ENCODE measurements around the gene ANXA8. TPM values are rescaled to one million over a fixed set of nuclear protein-coding genes. Genes with fewer than 3 reads are reported as not detected.
"Not testable (repeated sequence)": the region's sequence is repeated elsewhere in the genome, so short reads cannot be mapped to it uniquely, and the experiment has no call there.

Gene ANXA8
- not detected in 2 replicates for polyA plus RNA-seq (2014; cell fraction: cytosol; rRNA removed)
- not detected in 2 replicates for polyA plus RNA-seq (2014; cell fraction: nucleus; rRNA removed)

- DNase-seq (ENCODE audit: low spot score): not testable (repeated sequence)
Observed at GRCh38 chr10:47483923-47484322, at the start of gene ANXA8. ANXA8 (minus strand) TSS chr10:47484115; CDS start chr10:47483933, 182 bp downstream.

- DNase-seq (ENCODE audit: low spot score): not testable (repeated sequence)
Observed at GRCh38 chr10:47523475-47523874, 39.6 kb upstream of the ANXA8 start, which contains the start of gene AGAP9. AGAP9 (minus strand) TSS chr10:47523638; CDS start chr10:47523526, 112 bp downstream.

GRCh38 chr10:47502313-47502712, 18.4 kb upstream of the ANXA8 start:
- DNase-seq (ENCODE audit: low spot score): not testable (repeated sequence)

GRCh38 chr10:47494226-47494625, 10.3 kb upstream of the ANXA8 start:
- not testable (repeated sequence) for DNase-seq (ENCODE audit: low spot score)

GRCh38 chr10:47491600-47491999, 7.7 kb upstream of the ANXA8 start, which contains the start of gene FAM25G:
FAM25G (minus strand) TSS chr10:47491700; CDS start chr10:47491674, 26 bp downstream.
- not testable (repeated sequence) for DNase-seq (ENCODE audit: low spot score)

- not testable (repeated sequence) for DNase-seq (ENCODE audit: low spot score)
Observed at GRCh38 chr10:47489630-47490029, 5.7 kb upstream of the ANXA8 start.

- DNase-seq (ENCODE audit: low spot score): not testable (repeated sequence)
Observed at GRCh38 chr10:47485943-47486342, 2.0 kb upstream of the ANXA8 start.

GRCh38 chr10:47484786-47485185, 871 bp upstream of the ANXA8 start:
- DNase-seq (ENCODE audit: low spot score): not testable (repeated sequence)

- not testable (repeated sequence) for DNase-seq (ENCODE audit: low spot score)
Observed at GRCh38 chr10:47482367-47482766, 1.5 kb downstream of the ANXA8 start.

- not testable (repeated sequence) for DNase-seq (ENCODE audit: low spot score)
Observed at GRCh38 chr10:47481768-47482181, 2.1 kb downstream of the ANXA8 start.

GRCh38 chr10:47481182-47481766, 2.6 kb downstream of the ANXA8 start:
- DNase-seq (ENCODE audit: low spot score): not testable (repeated sequence)

- DNase-seq (ENCODE audit: low spot score): not testable (repeated sequence)
Observed at GRCh38 chr10:47480133-47480532, 3.8 kb downstream of the ANXA8 start.

GRCh38 chr10:47478114-47478513, 5.8 kb downstream of the ANXA8 start:
- DNase-seq (ENCODE audit: low spot score): not testable (repeated sequence)

- not testable (repeated sequence) for DNase-seq (ENCODE audit: low spot score)
Observed at GRCh38 chr10:47477078-47477477, 6.8 kb downstream of the ANXA8 start.

- DNase-seq (ENCODE audit: low spot score): not testable (repeated sequence)
Observed at GRCh38 chr10:47475101-47475500, 8.8 kb downstream of the ANXA8 start.

GRCh38 chr10:47473516-47473915, 10.4 kb downstream of the ANXA8 start:
- DNase-seq (ENCODE audit: low spot score): not testable (repeated sequence)

GRCh38 chr10:47472647-47473046, 11.3 kb downstream of the ANXA8 start:
- DNase-seq (ENCODE audit: low spot score): not testable (repeated sequence)

GRCh38 chr10:47472072-47472471, 11.8 kb downstream of the ANXA8 start:
- DNase-seq (ENCODE audit: low spot score): not testable (repeated sequence)

- not testable (repeated sequence) for DNase-seq (ENCODE audit: low spot score)
Observed at GRCh38 chr10:47468731-47469528, 15.0 kb downstream of the ANXA8 start.

GRCh38 chr10:47467957-47468356, 16.0 kb downstream of the ANXA8 start:
- DNase-seq (ENCODE audit: low spot score): not testable (repeated sequence)

- not testable (repeated sequence) for DNase-seq (ENCODE audit: low spot score)
Observed at GRCh38 chr10:47467458-47467857, 16.5 kb downstream of the ANXA8 start.

- DNase-seq (ENCODE audit: low spot score): not testable (repeated sequence)
Observed at GRCh38 chr10:47465216-47465917, 18.5 kb downstream of the ANXA8 start.
